ENCODE data around the gene SLC44A4. TPM values are rescaled to one million over a fixed set of nuclear protein-coding genes. Genes with fewer than 3 reads are reported as not detected.
"Not testable (repeated sequence)": the region's sequence is repeated elsewhere in the genome, so short reads cannot be mapped to it uniquely, and the experiment has no call there.

Gene SLC44A4
- total RNA-seq, 1 donor from 2014 or later: 5.9 TPM

DNA sequence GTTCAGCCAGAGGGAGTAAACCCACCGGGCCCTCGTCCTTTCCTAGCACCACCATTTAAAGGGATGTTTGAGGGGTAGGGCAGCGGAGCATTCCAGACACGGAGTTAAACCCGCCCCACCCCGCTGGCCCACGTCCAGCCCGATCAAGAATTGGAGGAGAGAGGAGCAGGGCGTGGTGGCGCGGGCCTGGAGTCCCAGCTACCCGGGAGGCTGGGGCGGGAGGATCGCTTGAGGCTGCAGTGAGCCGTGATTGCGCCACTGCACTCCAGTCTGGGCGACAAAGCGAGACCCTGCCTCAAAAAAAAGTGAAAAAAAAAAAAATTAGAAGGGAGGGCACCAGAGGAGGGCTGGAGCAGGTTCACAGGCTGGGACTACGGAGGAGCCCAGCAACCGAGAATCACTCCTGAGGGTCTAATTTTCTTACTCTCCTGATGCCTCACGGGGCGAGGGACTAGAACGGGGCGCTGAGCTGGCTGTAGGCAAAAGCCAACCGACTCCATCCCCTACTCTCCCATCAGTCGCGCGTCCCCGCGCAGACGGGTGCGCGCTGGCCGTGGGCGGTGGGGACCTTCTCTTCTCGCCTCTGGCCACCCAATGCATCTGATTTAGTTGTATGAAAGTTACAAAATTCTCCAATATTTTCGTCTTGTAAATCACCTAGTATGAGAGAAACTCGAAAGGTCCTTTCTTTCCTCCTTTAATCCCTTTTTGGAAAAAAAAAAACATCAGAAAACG, 57.3 kb downstream of the SLC44A4 start:
- DNase-seq (ENCODE audit: extremely low spot score in 2 of 2): no peak
- Histone ChIP-seq H3K27me3 (no peaks in the 10 kb centered on the region), H3K9me3 (no peaks in the 10 kb centered on the region), H3K4me3 (peak overlapping the region; percentile 50 to 54), H3K27ac (peak overlapping the region; percentile 100), H3K36me3 (no peaks in the 10 kb centered on the region), H3K4me1 (peaks cover 83% of the 10 kb centered on the region)
- TF ChIP-seq POLR2A (IDR thresholded peaks at IDR 0.05) (peak in 1 of 2 donors; percentile 50), POLR2AphosphoS5 (IDR thresholded peaks at IDR 0.05; ENCODE audit: insufficient read depth in 1 of 2, low read depth in 1 of 2) (peak in 1 of 2 donors; percentile 86)
- TF ChIP-seq, protein P1, sequence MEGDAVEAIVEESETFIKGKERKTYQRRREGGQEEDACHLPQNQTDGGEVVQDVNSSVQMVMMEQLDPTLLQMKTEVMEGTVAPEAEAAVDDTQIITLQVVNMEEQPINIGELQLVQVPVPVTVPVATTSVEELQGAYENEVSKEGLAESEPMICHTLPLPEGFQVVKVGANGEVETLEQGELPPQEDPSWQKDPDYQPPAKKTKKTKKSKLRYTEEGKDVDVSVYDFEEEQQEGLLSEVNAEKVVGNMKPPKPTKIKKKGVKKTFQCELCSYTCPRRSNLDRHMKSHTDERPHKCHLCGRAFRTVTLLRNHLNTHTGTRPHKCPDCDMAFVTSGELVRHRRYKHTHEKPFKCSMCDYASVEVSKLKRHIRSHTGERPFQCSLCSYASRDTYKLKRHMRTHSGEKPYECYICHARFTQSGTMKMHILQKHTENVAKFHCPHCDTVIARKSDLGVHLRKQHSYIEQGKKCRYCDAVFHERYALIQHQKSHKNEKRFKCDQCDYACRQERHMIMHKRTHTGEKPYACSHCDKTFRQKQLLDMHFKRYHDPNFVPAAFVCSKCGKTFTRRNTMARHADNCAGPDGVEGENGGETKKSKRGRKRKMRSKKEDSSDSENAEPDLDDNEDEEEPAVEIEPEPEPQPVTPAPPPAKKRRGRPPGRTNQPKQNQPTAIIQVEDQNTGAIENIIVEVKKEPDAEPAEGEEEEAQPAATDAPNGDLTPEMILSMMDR (IDR thresholded peaks at IDR 0.05): no peak
- intact Hi-C loops (cut with DNase I): no loop called here

DNA sequence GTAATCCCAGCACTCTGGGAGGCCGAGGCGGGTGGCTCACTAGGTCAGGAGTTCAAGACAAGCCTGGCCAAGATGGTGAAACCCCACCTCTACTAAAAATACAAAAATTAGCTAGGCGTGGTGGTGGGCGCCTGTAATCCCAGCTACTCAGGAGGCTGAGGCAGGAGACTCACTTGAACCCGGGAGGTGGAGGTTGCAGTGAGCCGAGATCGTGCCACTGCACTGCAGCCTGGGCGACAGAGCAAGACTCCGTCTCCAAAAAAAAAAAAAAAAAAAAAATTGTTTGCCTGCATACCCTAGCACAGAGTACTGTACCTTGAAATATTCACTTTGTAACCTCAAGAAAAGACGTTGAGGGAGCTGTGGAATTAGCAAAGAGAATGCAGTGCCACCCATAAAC, 58.4 kb downstream of the SLC44A4 start:
- intact Hi-C loops (cut with DNase I); DNase-seq (ENCODE audit: extremely low spot score in 2 of 2); H3K4me3 ChIP-seq; H3K27me3 ChIP-seq; H3K9me3 ChIP-seq; H3K36me3 ChIP-seq: not testable (repeated sequence)
- peaks cover 72% of the 10 kb centered on the region for H3K4me1 ChIP-seq
- peak overlapping the region; percentile 100 for H3K27ac ChIP-seq

DNA sequence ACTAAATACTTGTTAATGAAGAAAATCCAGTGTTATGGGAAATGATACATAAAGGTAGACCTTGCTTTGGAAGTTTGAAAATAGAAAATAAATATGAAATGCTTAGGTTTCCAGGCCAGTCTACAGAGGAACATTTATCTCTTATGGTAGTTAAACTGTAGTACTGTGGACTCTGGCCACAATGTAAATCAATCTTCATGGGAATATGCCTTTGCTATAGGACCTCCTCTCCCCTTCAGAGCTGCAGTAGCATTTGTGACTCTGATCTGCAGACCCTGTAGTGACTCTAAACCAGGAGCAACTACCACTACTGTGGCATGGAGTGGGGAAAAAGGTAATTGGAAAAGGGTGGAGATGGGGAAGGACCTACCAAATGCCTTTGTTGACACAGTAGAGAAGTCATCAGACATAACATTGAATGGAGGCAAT, 58.9 kb downstream of the SLC44A4 start:
- intact Hi-C loops (cut with DNase I): no loop called here
- Histone ChIP-seq H3K4me1 (peaks cover 67% of the 10 kb centered on the region), H3K36me3 (no peaks in the 10 kb centered on the region), H3K27ac (peak overlapping the region; percentile 100), H3K9me3 (no peaks in the 10 kb centered on the region), H3K4me3 (peak overlapping the region in 1 of 2 donors; percentile 3), H3K27me3 (no peaks in the 10 kb centered on the region)
- DNase-seq (ENCODE audit: extremely low spot score in 2 of 2): no peak
- TF ChIP-seq POLR2AphosphoS5 (IDR thresholded peaks at IDR 0.05; ENCODE audit: insufficient read depth in 1 of 2, low read depth in 1 of 2): no peak
- TF ChIP-seq, protein P1 (IDR thresholded peaks at IDR 0.05): no peak

DNA sequence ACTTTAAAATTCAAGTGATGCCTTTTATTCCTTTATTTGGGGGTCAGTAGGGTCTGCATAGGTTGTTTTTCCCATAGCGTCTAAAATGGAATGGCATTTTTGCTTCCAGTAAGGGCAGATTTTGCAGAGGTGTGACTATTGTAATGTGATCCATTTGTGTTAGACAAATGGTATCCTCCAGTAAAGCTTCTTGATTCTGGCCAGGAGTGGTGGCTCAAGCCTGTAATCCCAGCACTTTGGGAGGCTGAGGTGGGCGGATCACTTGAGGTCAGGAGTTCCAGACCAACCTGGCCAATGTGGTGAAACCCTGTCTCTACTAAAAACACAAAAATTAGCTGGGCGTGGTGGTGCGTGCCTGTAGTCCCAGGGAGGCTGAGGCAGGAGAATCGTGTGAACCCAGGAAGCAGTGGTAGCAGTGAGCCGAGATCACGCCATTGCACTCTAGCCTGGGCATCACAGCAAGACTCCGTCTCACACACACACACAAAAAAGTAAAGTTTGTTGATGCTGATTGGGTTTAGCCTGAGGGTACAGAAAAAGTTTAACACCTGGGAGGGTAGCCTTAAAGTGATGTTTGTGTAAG, 60.8 kb downstream of the SLC44A4 start:
- intact Hi-C loops (cut with DNase I); H3K36me3 ChIP-seq; H3K9me3 ChIP-seq; DNase-seq (ENCODE audit: extremely low spot score in 2 of 2); H3K27me3 ChIP-seq: not testable (repeated sequence)
- H3K27ac ChIP-seq: peak overlapping the region; percentile 100
- H3K4me3 ChIP-seq: peak overlapping the region; percentile 12 to 46
- peak; percentile 8 to 31 for TF ChIP-seq POLR2AphosphoS5 (IDR thresholded peaks at IDR 0.05; ENCODE audit: insufficient read depth in 1 of 2, low read depth in 1 of 2)
- H3K4me1 ChIP-seq: peaks cover 60% of the 10 kb centered on the region

DNA sequence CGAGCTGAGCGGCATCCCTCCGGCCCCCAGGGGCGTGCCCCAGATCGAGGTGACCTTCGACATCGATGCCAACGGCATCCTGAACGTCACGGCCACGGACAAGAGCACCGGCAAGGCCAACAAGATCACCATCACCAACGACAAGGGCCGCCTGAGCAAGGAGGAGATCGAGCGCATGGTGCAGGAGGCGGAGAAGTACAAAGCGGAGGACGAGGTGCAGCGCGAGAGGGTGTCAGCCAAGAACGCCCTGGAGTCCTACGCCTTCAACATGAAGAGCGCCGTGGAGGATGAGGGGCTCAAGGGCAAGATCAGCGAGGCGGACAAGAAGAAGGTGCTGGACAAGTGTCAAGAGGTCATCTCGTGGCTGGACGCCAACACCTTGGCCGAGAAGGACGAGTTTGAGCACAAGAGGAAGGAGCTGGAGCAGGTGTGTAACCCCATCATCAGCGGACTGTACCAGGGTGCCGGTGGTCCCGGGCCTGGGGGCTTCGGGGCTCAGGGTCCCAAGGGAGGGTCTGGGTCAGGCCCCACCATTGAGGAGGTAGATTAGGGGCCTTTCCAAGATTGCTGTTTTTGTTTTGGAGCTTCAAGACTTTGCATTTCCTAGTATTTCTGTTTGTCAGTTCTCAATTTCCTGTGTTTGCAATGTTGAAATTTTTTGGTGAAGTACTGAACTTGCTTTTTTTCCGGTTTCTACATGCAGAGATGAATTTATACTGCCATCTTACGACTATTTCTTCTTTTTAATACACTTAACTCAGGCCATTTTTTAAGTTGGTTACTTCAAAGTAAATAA, 61.5 kb downstream of the SLC44A4 start:
- peak; percentile 72 to 94 for TF ChIP-seq POLR2AphosphoS5 (IDR thresholded peaks at IDR 0.05; ENCODE audit: insufficient read depth in 1 of 2, low read depth in 1 of 2)
- Histone ChIP-seq H3K4me1 (peaks cover 58% of the 10 kb centered on the region), H3K4me3 (peak overlapping the region; percentile 12 to 46), H3K27ac (peak overlapping the region; percentile 100)
- H3K36me3 ChIP-seq; intact Hi-C loops (cut with DNase I); DNase-seq (ENCODE audit: extremely low spot score in 2 of 2); H3K27me3 ChIP-seq; H3K9me3 ChIP-seq: not testable (repeated sequence)

DNA sequence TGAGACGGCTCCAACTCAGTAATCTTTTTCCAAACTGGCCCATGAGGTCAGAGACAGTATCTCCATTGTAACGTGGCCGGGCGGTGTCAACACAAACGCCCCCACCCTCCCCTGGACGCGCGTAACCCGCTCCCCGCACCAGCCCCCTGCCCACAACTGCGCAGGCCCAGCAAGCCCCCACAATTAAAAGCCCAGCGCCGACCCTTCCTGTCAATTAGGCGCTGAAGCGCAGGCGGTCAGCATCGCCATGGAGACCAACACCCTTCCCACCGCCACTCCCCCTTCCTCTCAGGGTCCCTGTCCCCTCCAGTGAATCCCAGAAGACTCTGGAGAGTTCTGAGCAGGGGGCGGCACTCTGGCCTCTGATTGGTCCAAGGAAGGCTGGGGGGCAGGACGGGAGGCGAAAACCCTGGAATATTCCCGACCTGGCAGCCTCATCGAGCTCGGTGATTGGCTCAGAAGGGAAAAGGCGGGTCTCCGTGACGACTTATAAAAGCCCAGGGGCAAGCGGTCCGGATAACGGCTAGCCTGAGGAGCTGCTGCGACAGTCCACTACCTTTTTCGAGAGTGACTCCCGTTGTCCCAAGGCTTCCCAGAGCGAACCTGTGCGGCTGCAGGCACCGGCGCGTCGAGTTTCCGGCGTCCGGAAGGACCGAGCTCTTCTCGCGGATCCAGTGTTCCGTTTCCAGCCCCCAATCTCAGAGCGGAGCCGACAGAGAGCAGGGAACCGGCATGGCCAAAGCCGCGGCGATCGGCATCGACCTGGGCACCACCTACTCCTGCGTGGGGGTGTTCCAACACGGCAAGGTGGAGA, 63.6 kb downstream of the SLC44A4 start, which contains the start of the genes HSPA1A and HSPA1L:
HSPA1A (plus strand) TSS at position 519 of the 814 bp plus-strand sequence; CDS start at position 733, 214 bp downstream.
HSPA1L (minus strand) TSS at position 259 of the 814 bp plus-strand sequence. CDS start 3,311 bp downstream, outside the sequence.
- no peaks in the 10 kb centered on the region for H3K27me3 ChIP-seq
- intact Hi-C loops (cut with DNase I): no loop called here
- peaks cover 43% of the 10 kb centered on the region for H3K4me1 ChIP-seq
- H3K9me3 ChIP-seq: no peaks in the 10 kb centered on the region
- peak in 1 of 2 donors; percentile 99 for DNase-seq (ENCODE audit: extremely low spot score in 2 of 2)
- H3K27ac ChIP-seq: peak within 1 kb of the TSS; percentile 100
- H3K36me3 ChIP-seq: no peaks in the 10 kb centered on the region
- H3K4me3 ChIP-seq: peak within 1 kb of the TSS; percentile 59 to 73
- TF ChIP-seq POLR2A (IDR thresholded peaks at IDR 0.05): peak; percentile 100
- peak; percentile 100 for TF ChIP-seq POLR2AphosphoS5 (IDR thresholded peaks at IDR 0.05; ENCODE audit: insufficient read depth in 1 of 2, low read depth in 1 of 2)
- TF ChIP-seq, protein P1 (IDR thresholded peaks at IDR 0.05): no peak

Data from vagina (tissue), 2 donors.